ENCODE data around the gene PIK3C2G. TPM values are rescaled to one million over a fixed set of nuclear protein-coding genes. Genes with fewer than 3 reads are reported as not detected.

Gene PIK3C2G
- total and polyA plus RNA-seq, 10 of the 15 experiments (the other 5 are each of a cell fraction or from before 2014, with no cell fraction given), result not detected

- ATAC-seq (no peak), FAIRE-seq (no peak), DNase-seq (ENCODE audit: low read depth, low spot score) (no peak)
- Histone ChIP-seq H3K4me3 (no peak overlapping the region), H3K9ac (ENCODE audit: control insufficient read depth, insufficient read depth, low read length) (no peak overlapping the region), H3K36me3 (ENCODE audit: control insufficient read depth in 2 of 2, insufficient read depth in 2 of 2, low read length in 1 of 2) (no peaks in the 10 kb centered on the region), H3K9me3 (replicated peaks; ENCODE audit: control insufficient read depth, insufficient read depth, low read length) (no peaks in the 10 kb centered on the region), H3K4me1 (ENCODE audit: control insufficient read depth, insufficient read depth, low read length) (no peaks in the 10 kb centered on the region), H2AFZ (ENCODE audit: control insufficient read depth, low read depth, low read length) (no peak overlapping the region), H3K27me3 (replicated peaks in 1 of 2; ENCODE audit: control insufficient read depth in 2 of 2, insufficient read depth in 2 of 2, low read length in 1 of 2) (no peaks in the 10 kb centered on the region), H4K20me1 (ENCODE audit: control insufficient read depth, insufficient read depth) (no peaks in the 10 kb centered on the region), H3K27ac (ENCODE audit: control insufficient read depth, insufficient read depth) (no peak overlapping the region), H3K4me2 (ENCODE audit: control insufficient read depth, insufficient read depth) (no peak overlapping the region), H3K79me2 (ENCODE audit: control insufficient read depth, insufficient read depth, low read length) (no peaks in the 10 kb centered on the region)
- TF ChIP-seq MTA3 (IDR thresholded peaks at IDR 0.05; ENCODE audit: borderline replicate concordance, low read length) (no peak), NFIC (IDR thresholded peaks at IDR 0.05; ENCODE audit: low read depth, low read length) (no peak), ELK1 (IDR thresholded peaks at IDR 0.05; ENCODE audit: low read depth, low read length) (no peak), MAX (IDR thresholded peaks at IDR 0.05; ENCODE audit: low read depth, low read length) (no peak), LARP7 (IDR thresholded peaks at IDR 0.05) (no peak), SMARCA5 (IDR thresholded peaks at IDR 0.05) (no peak), RBBP5 (conservative IDR thresholded peaks at IDR 0.05) (no peak)
- RAD21 ChIA-PET (ENCODE audit: unreplicated experiment), result no interaction called here
- in situ Hi-C loops (cut with MboI) (no loop called here), intact Hi-C loops (cut with micrococcal nuclease; ENCODE audit: unreplicated experiment) (no loop called here)
- CTCF ChIA-PET, result no interaction called here
- POLR2A ChIA-PET, result no interaction called here
- 13% methylated on average over 4 of the region's 4 CpGs for WGBS (ENCODE audit: insufficient coverage, insufficient replicate concordance, low lambda C conversion rate, missing lambda C conversion rate)
- SMC1A ChIA-PET (ENCODE audit: uncharacterized antibody, unreplicated experiment), result no interaction called here
- BruUV-seq (replicated peaks), result no TSS peak
Observed at GRCh38 chr12:18383203-18383602, 121.9 kb downstream of the PIK3C2G start.

- H3K4me1 ChIP-seq (ENCODE audit: control insufficient read depth, insufficient read depth, low read length), result no peaks in the 10 kb centered on the region
- no peaks in the 10 kb centered on the region for H3K79me2 ChIP-seq (ENCODE audit: control insufficient read depth, insufficient read depth, low read length)
- ATAC-seq (no peak), FAIRE-seq (no peak), DNase-seq (ENCODE audit: low read depth, low spot score) (no peak)
- WGBS (ENCODE audit: insufficient coverage, insufficient replicate concordance, low lambda C conversion rate, missing lambda C conversion rate), result 53% methylated on average over 6 of the region's 6 CpGs
- SMC1A ChIA-PET (ENCODE audit: uncharacterized antibody, unreplicated experiment), result no interaction called here
- H3K9ac ChIP-seq (ENCODE audit: control insufficient read depth, insufficient read depth, low read length), result no peak overlapping the region
- BruUV-seq (replicated peaks), result no TSS peak
- no peak overlapping the region for H2AFZ ChIP-seq (ENCODE audit: control insufficient read depth, low read depth, low read length)
- POLR2A ChIA-PET, result no interaction called here
- no peaks in the 10 kb centered on the region for H3K27me3 ChIP-seq (replicated peaks in 1 of 2; ENCODE audit: control insufficient read depth in 2 of 2, insufficient read depth in 2 of 2, low read length in 1 of 2)
- intact Hi-C loops (cut with micrococcal nuclease; ENCODE audit: unreplicated experiment), result no loop called here
- CTCF ChIA-PET, result no interaction called here
- no peak overlapping the region for H3K4me2 ChIP-seq (ENCODE audit: control insufficient read depth, insufficient read depth)
- RAD21 ChIA-PET (ENCODE audit: unreplicated experiment), result no interaction called here
- in situ Hi-C loops (cut with MboI), result no loop called here
- no peaks in the 10 kb centered on the region for H3K36me3 ChIP-seq (ENCODE audit: control insufficient read depth in 2 of 2, insufficient read depth in 2 of 2, low read length in 1 of 2)
- no peaks in the 10 kb centered on the region for H3K9me3 ChIP-seq (replicated peaks; ENCODE audit: control insufficient read depth, insufficient read depth, low read length)
- H3K4me3 ChIP-seq, result no peak overlapping the region
- H4K20me1 ChIP-seq (ENCODE audit: control insufficient read depth, insufficient read depth), result no peaks in the 10 kb centered on the region
- TF ChIP-seq FOXK2 (IDR thresholded peaks at IDR 0.05) (no peak), TCF7 (IDR thresholded peaks at IDR 0.05; ENCODE audit: borderline replicate concordance) (no peak), POLR2AphosphoS2 (IDR thresholded peaks at IDR 0.05; ENCODE audit: low read depth, low read length) (no peak), DPF2 (IDR thresholded peaks at IDR 0.05) (no peak), GABPA (IDR thresholded peaks at IDR 0.05; ENCODE audit: low read depth) (no peak), CEBPZ (IDR thresholded peaks at IDR 0.05; ENCODE audit: low read depth, low read length) (no peak)
- no peak overlapping the region for H3K27ac ChIP-seq (ENCODE audit: control insufficient read depth, insufficient read depth)
Observed at GRCh38 chr12:18387706-18388105, 126.4 kb downstream of the PIK3C2G start.

All from GM12878 (cell line).